ENCODE measurements around the gene OTOA. TPM values are rescaled to one million over a fixed set of nuclear protein-coding genes. Genes with fewer than 3 reads are reported as not detected.
"Not testable (repeated sequence)": the region's sequence is repeated elsewhere in the genome, so short reads cannot be mapped to it uniquely, and the experiment has no call there.

OTOA gene
- total and polyA plus RNA-seq, 9 donors, result 0.04 to 0.47 (median 0.15) TPM; not detected in 4

DNA sequence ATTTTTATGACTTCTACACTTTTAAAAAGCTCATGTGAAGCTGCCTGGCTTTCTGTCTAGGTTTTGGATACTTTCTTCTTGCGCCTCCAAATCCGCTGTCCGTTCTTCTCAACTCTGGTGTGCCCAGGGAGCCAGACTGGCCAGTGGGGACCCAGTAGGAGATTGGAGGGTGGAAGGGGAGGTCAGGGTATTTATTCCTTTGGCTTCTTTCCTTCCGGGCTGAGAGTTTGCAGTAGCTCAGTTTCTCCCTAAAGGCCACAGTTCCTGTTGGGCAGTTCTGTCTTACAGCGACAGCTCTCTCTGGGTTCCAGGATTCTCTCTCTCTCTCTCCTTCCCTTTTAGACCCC is 109.4 kb downstream of the OTOA start:
- intact Hi-C loops (cut with DNase I); H3K9me3 ChIP-seq; H3K27ac ChIP-seq; H3K4me3 ChIP-seq; DNase-seq; H3K4me1 ChIP-seq (ENCODE audit: insufficient read depth); H3K27me3 ChIP-seq; H3K36me3 ChIP-seq: not testable (repeated sequence)
- 59 to 65% (median 63%) methylated on average over 5 of the region's 5 CpGs for WGBS, 3 donors

DNA sequence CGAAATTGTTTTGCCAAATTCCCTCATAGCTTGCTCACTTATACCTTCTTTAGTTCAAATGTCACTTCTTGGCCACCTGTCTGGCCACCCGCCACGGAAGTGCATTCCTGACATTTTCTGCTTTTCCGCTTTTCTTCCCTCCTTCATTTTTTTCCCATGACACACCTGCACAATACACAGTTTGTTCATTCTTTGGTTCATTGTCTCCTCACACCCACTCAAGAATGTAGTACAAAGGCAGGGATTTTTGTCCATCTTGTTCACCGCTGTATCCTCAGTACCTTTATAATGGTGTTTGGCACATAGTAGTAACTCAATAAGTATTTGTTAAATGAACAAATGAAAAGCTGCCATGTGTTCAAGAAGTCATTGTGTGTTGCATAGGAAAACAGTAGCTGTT is 116.8 kb downstream of the OTOA start:
- H3K4me1 ChIP-seq (ENCODE audit: insufficient read depth); H3K9me3 ChIP-seq; intact Hi-C loops (cut with DNase I); DNase-seq; H3K36me3 ChIP-seq; H3K27me3 ChIP-seq; H3K27ac ChIP-seq; H3K4me3 ChIP-seq: not testable (repeated sequence)
- no CpG with 5 or more reads among the region's 5 CpGs for WGBS, 3 donors

DNA sequence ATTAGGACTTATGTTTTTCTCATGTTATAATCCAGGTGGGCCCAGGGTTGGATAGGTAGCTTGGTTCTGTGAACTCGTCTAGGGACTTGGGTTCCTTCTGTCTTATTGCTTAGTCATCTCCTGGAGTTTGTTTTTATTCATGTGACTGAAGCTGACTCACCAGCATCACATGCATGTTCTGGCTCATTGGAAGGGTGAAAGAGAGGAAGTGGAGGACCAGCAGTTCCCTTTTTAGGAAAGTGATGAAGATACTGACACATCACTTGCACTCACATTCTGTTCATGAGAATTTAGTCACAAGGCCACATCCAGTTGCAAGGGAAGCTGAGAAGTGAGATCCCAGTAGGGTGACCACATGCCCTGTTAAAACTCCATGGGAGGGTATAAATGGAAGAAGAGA is 126.7 kb downstream of the OTOA start:
- intact Hi-C loops (cut with DNase I); H3K9me3 ChIP-seq; H3K36me3 ChIP-seq; H3K27ac ChIP-seq; H3K27me3 ChIP-seq; H3K4me3 ChIP-seq; DNase-seq; H3K4me1 ChIP-seq (ENCODE audit: insufficient read depth): not testable (repeated sequence)
- WGBS, 3 donors, result 18 to 20% methylated on average over 1 of the region's 1 CpG; no CpG with 5 or more reads in 1 of the 3 donors

DNA sequence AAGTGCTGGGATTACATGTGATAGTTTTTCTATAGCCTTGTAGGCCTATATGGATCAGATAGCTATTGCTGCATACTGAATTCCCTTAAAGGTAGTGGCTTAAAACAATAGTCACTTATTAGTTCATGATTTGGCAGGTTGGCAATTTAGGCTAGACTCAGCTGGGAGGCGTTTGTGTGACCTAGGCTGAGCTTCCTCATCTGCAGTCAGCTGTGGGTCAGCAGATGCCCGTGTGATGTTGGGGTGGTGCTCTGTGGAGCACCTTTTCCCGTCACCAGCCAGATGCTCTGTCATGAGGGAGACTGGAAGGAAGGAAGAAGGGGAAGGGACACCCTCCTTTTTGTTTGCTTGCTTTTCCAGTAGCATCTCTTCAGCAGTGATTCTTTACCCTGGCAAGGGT is 129.5 kb downstream of the OTOA start:
- H3K4me1 ChIP-seq (ENCODE audit: insufficient read depth); DNase-seq; H3K27me3 ChIP-seq; H3K36me3 ChIP-seq; H3K4me3 ChIP-seq; H3K27ac ChIP-seq; H3K9me3 ChIP-seq; intact Hi-C loops (cut with DNase I): not testable (repeated sequence)
- 51% methylated on average over 2 of the region's 3 CpGs; no CpG with 5 or more reads in 2 of the 3 donors for WGBS, 3 donors

DNA sequence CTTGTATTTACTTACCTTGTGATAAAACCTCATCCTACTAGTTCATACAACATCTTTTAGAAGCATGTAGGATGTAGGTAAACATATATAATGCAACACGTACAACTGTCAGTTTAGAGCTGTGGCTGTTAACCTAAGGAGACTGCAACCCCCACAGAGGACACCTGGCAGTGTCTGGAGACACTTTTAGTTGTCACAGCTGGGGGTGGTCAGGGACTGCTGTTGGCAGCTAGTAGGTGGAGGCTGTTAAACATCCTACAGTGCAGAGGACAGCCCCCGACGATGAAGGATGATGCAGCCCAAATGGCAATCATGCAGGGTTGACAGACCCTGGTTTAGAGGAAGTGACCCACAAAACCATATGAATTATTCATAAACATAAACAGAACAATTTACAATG is 134.8 kb downstream of the OTOA start:
- H3K27me3 ChIP-seq; DNase-seq; H3K4me3 ChIP-seq; H3K9me3 ChIP-seq; H3K4me1 ChIP-seq (ENCODE audit: insufficient read depth); intact Hi-C loops (cut with DNase I); H3K27ac ChIP-seq; H3K36me3 ChIP-seq: not testable (repeated sequence)
- no CpG with 5 or more reads among the region's 3 CpGs for WGBS, 3 donors

DNA sequence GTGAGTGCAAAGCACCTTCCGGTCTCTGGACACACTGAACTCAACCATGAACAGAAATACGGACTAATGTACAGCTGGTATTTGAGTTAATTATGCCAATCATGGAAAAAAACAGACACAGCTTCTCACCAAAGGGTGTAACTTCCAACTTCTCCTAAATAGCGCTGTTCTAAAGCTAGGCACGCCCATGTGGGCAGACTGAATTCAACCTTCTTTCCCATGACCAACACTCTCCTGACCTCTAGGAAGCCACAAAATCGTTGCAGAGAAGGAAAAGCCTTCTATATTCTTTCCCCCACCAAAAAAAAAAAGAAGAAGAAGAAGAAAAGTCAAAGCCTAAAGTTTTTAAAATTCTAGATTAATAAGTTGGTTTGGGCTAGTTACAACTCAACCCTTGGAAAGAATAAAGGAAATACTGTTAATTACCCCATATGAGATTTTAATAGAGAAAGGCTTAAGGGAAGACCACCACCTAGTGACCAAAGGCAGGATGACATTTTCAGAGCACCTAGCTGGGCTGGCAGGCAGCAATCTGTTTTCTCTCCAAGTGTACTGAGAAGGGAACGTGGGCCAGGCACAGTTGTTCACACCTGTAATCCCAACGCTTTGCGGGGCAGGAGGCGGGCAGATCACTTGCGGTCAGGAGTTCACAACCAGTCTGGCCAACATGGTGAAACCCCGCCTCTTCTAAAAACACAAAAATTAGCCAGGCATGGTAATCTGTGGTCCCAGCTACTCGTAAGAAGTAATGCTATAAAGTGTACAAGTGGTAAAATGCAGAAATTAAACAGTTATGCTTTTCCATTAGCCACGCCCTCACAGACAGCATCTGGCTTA is 138.0 kb downstream of the OTOA start:
- H3K9me3 ChIP-seq; DNase-seq; H3K27me3 ChIP-seq; intact Hi-C loops (cut with DNase I); H3K4me1 ChIP-seq (ENCODE audit: insufficient read depth); H3K27ac ChIP-seq; H3K4me3 ChIP-seq; H3K36me3 ChIP-seq: not testable (repeated sequence)
- TF ChIP-seq, protein P1, sequence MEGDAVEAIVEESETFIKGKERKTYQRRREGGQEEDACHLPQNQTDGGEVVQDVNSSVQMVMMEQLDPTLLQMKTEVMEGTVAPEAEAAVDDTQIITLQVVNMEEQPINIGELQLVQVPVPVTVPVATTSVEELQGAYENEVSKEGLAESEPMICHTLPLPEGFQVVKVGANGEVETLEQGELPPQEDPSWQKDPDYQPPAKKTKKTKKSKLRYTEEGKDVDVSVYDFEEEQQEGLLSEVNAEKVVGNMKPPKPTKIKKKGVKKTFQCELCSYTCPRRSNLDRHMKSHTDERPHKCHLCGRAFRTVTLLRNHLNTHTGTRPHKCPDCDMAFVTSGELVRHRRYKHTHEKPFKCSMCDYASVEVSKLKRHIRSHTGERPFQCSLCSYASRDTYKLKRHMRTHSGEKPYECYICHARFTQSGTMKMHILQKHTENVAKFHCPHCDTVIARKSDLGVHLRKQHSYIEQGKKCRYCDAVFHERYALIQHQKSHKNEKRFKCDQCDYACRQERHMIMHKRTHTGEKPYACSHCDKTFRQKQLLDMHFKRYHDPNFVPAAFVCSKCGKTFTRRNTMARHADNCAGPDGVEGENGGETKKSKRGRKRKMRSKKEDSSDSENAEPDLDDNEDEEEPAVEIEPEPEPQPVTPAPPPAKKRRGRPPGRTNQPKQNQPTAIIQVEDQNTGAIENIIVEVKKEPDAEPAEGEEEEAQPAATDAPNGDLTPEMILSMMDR (IDR thresholded peaks at IDR 0.05), result peak in 1 of 3 donors; percentile 22
- WGBS, 3 donors, result 32 to 54% (median 43%) methylated on average over 11 to 13 of the region's 13 CpGs

DNA sequence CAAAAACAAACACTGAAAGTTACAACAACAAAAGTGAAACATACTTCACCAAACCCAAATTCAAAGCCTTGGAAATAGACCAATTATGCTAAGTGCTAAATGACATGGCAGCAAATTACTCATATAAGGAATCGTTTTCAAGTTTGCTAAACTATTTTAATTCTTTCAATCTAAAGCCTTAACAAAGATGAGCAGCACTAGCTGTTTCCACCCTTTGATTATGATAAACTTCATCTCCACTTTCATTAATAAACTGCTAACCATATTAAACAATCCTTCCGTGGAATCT is 138.6 kb downstream of the OTOA start:
- intact Hi-C loops (cut with DNase I); H3K9me3 ChIP-seq; H3K36me3 ChIP-seq; H3K27me3 ChIP-seq; H3K4me1 ChIP-seq (ENCODE audit: insufficient read depth); H3K27ac ChIP-seq; H3K4me3 ChIP-seq; DNase-seq: not testable (repeated sequence)
- WGBS, 3 donors, result 12 to 34% (median 19%) methylated on average over 2 of the region's 2 CpGs

Small RNA genes within 50 kb of the gene (small RNA-seq; reads per million reads assigned to genes)
- gene RNU6-1005P (not detected), gene RNU6-196P (not detected)

Other genes starting within 250 kb of the OTOA start
- 100 to 1,000 TPM in 2 of 7 donors, 10 to 100 TPM in 5; 69.3 to 160 (median 87.0) TPM for gene METTL9, start 64.4 kb upstream of the OTOA start, total RNA-seq
- 100 to 1,000 TPM in 1 of 2 donors, 10 to 100 TPM in 1; 62.9 to 222 TPM for gene METTL9, start 64.4 kb upstream of the OTOA start, polyA plus RNA-seq
- 1 to 10 TPM in 3 of 7 donors, under 1 TPM in 4; 0.48 to 4.6 (median 0.92) TPM for gene IGSF6, start 11.4 kb upstream of the OTOA start, total RNA-seq
- gene IGSF6, start 11.4 kb upstream of the OTOA start, polyA plus RNA-seq, result 10 to 100 TPM in 1 of 2 donors, 1 to 10 TPM in 1; 1.3 to 15.4 TPM
- gene NPIPB4, start 193.8 kb downstream of the OTOA start, total RNA-seq, result 100 to 1,000 TPM in 3 of 7 donors, 10 to 100 TPM in 4; 37.3 to 183 (median 59.0) TPM
- 10 to 100 TPM in 1 of 2 donors, 1 to 10 TPM in 1; 10.0 to 54.7 TPM for gene NPIPB4, start 193.8 kb downstream of the OTOA start, polyA plus RNA-seq

Measured in ovary (tissue), 9 donors.